GM21723 (cell line): Measurements from ENCODE around the gene ENKUR.
A peak's percentile ranks its signal among the peaks of the same experiment; 100 is the strongest.

ENCODE experiments used
- ATAC-seq: cut with Tn5 transposase; IDR thresholded peaks from one replicate; pipeline ENCODE4 v1.9.1; 2021; ENCODE audit warnings: mild to moderate bottlenecking, moderate library complexity; ENCODE audit not compliant: unreplicated experiment

ENKUR gene

GRCh38 chr10:24950439-24950838 lies 65.5 kb downstream of the ENKUR start:
- no peak for ATAC-seq

- no peak for ATAC-seq
These were observed 66.3 kb downstream of the ENKUR start for GRCh38 chr10:24949616-24950015.

- ATAC-seq = peak; percentile 63
These were observed 68.5 kb downstream of the ENKUR start for GRCh38 chr10:24947304-24948097.

GRCh38 chr10:24944512-24945255 lies 71.3 kb downstream of the ENKUR start:
- ATAC-seq = no peak

- ATAC-seq = no peak
These were observed 77.4 kb downstream of the ENKUR start for GRCh38 chr10:24938525-24938924.

- ATAC-seq = no peak
These were observed 77.9 kb downstream of the ENKUR start for GRCh38 chr10:24938076-24938475.

- no peak for ATAC-seq
These were observed 80.3 kb downstream of the ENKUR start for GRCh38 chr10:24935504-24936292.
